HepG2 (cell line): ENCODE measurements around the gene BPIFB6. TPM values are rescaled to one million over a fixed set of nuclear protein-coding genes. Genes with fewer than 3 reads are reported as not detected.
A peak's percentile ranks its signal among the peaks of the same experiment; 100 is the strongest.

Experiments used
- ATF7-NPFF ChIP-seq: sonication (generic); formaldehyde crosslinking; IDR thresholded peaks from 2 replicates; pipeline ENCODE4 v1.8.1; 2023; ENCODE audit warnings: mild to moderate bottlenecking, low read depth, missing genetic modification reagents, moderate library complexity
- ATRX ChIP-seq: sonication (generic); formaldehyde crosslinking; IDR thresholded peaks from 2 replicates; pipeline ENCODE4 v1.4.0; 2020; ENCODE audit warnings: missing genetic modification reagents, borderline replicate concordance
- MYC ChIP-seq: sonication (generic); formaldehyde crosslinking; IDR thresholded peaks from 2 replicates; pipeline ENCODE4 v1.9.0; 2021; ENCODE audit warnings: missing genetic modification reagents, borderline replicate concordance
- NFIC ChIP-seq: IDR thresholded peaks from 2 replicates; pipeline ENCODE4 v1.6.1; 2012; ENCODE audit warnings: mild to moderate bottlenecking, low read length, inconsistent platforms
- NKX3-1 ChIP-seq: sonication (generic); formaldehyde crosslinking; IDR thresholded peaks from 2 replicates; pipeline ENCODE4 v1.5.0; 2020; ENCODE audit warnings: missing genetic modification reagents
- NONO ChIP-seq, 2 experiments: fragments of 450-650 bp in 1 of 2; sonication (generic) in 1 of 2; formaldehyde crosslinking in 1 of 2; IDR thresholded peaks in 1 of 2; conservative IDR thresholded peaks in 1 of 2; 2 replicates each; pipeline versions ENCODE4 v1.6.1 to v1.8.0; 2017 to 2022; ENCODE audit warnings: mild to moderate bottlenecking in 1 of 2, missing genetic modification reagents in 1 of 2, moderate library complexity in 1 of 2
- NRL ChIP-seq: sonication (generic); formaldehyde crosslinking; IDR thresholded peaks from 2 replicates; pipeline ENCODE4 v1.5.0; 2020; ENCODE audit warnings: missing genetic modification reagents, mild to moderate bottlenecking, moderate library complexity, borderline replicate concordance
- POLR2AphosphoS2 ChIP-seq: IDR thresholded peaks from 2 replicates; pipeline ENCODE4 v1.6.1; 2011; ENCODE audit warnings: low read depth, low read length, improper control_type of control experiment
- PRMT3 ChIP-seq: sonication (generic); formaldehyde crosslinking; IDR thresholded peaks from 2 replicates; pipeline ENCODE4 v1.8.1; 2022; ENCODE audit warnings: low read depth, mild to moderate bottlenecking, moderate library complexity, missing genetic modification reagents, borderline replicate concordance
- RBFOX2 ChIP-seq: fragments of 200-400 bp; formaldehyde crosslinking; IDR thresholded peaks from 2 replicates; pipeline ENCODE4 v1.6.1; 2017; ENCODE audit warnings: low read depth, mild to moderate bottlenecking, low read length
- ZFYVE20 ChIP-seq: sonication (generic); formaldehyde crosslinking; IDR thresholded peaks from 2 replicates; pipeline ENCODE4 v1.8.0; 2023; ENCODE audit warnings: low read depth, mild to moderate bottlenecking, moderate library complexity, missing genetic modification reagents, borderline replicate concordance
- ZNF20 ChIP-seq: sonication (generic); formaldehyde crosslinking; IDR thresholded peaks from 2 replicates; pipeline ENCODE4 v1.4.0; 2020; ENCODE audit warnings: mild to moderate bottlenecking, moderate library complexity, missing genetic modification reagents
- ZNF205 ChIP-seq: IDR thresholded peaks from 2 replicates; pipeline ENCODE4 v1.6.1; 2018; ENCODE audit warnings: missing biosample characterization, missing genetic modification reagents
- polyA plus RNA-seq, 8 experiments: library from polyadenylated mRNA; depleted of rRNA in 3 of 8; stranded (reverse) in 7 of 8; unstranded in 1 of 8; fragments of >200 nt; fragmentation: Illumina TruSeq in 4 of 8; extraction: Trizol in 4 of 8; gene quantifications; 2 replicates each; pipeline versions ENCODE4 v1.2.1 to v1.2.3, GENCODE V29; 2011 to 2016; ENCODE audit warnings: low read depth in 4 of 8, missing spikeins in 1 of 8, mixed read lengths in 1 of 8; ENCODE audit not compliant: insufficient read depth in 1 of 8
- total RNA-seq, 5 experiments: library from RNA; depleted of rRNA; stranded (reverse); fragments of >200 nt; fragmentation: Illumina TruSeq; extraction: Trizol; gene quantifications; 2 replicates each; pipeline ENCODE4 v1.2.3, GENCODE V29; 2016; ENCODE audit warnings: low read depth in 1 of 5
- TF ChIP-seq, protein P1 (sequence below): sonication (generic); IDR thresholded peaks from 2 replicates; pipeline ENCODE4 v1.6.1; 2016; ENCODE audit warnings: low read depth, borderline replicate concordance
- TF ChIP-seq, protein P2 (sequence below): sonication (generic); formaldehyde crosslinking; IDR thresholded peaks from 2 replicates; pipeline ENCODE4 v1.5.1; 2020; ENCODE audit warnings: mild to moderate bottlenecking, moderate library complexity, missing genetic modification reagents
- TF ChIP-seq, protein P3 (sequence below): IDR thresholded peaks from 2 replicates; pipeline ENCODE4 v1.6.1; 2012; ENCODE audit warnings: inconsistent platforms
- TF ChIP-seq, protein P4 (sequence below): sonication (generic); formaldehyde crosslinking; IDR thresholded peaks from 2 replicates; pipeline ENCODE4 v1.4.0; 2020; ENCODE audit warnings: missing genetic modification reagents

Gene BPIFB6
- total and polyA plus RNA-seq, 2 of the 13 experiments (the other 11 are each of a cell fraction or from before 2014, with no cell fraction given), result 0.13 to 1.7 TPM

DNA sequence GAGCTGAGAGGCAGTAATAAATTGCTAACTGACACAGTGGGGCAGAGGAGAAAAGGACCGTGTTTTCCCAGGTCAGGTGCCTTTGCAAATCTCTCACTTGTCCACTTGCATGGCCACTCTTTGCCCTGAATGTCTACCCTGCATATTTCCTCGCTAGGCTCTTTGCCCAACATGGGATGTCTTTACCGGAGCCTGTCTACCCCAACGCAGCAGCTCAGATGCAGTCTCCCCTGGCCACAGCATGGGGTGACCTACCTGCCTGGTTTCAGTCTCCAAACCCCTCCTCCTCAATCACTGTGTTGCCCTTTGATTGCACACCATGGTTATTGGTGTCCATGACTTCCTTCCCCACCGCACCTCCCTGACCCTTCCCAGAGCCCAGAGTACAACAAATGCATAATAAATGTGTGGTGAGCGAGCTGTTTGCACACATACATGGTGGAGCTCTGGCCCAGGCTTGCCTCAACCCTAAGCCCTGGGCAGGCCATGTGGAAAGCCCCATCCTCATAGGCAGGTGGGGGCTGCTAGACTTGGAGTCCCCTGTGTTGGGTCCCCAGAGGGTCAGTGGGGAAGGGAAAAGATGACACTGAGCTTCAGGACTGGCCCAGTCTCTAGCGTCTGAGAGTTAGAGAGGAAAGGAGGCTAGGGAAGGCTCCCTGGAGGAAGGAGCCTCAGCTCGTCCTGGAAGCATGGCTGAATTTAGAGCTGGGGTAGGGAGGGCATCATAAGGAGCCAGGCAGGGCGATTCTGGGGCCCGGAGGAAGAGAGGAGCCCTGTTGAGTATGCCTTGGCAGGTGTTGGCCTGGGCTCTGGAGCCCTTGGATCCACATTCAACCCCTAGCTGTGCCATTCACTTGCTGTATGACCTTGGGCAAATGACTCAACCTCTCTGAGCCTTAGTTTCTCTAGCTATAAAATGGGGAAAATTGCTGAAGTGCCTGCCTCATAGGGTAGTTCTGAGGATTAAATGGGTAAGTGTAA is 4.4 kb upstream of the BPIFB6 start (continued):
- TF ChIP-seq NFIC (peak; percentile 51; the same call in 1 of the 2 replicates), ATRX (no peak), ZNF20 (CRISPR knock-in tag) (no peak), ZNF205 (no peak), MYC (CRISPR knock-in tag) (peak; percentile 41; the same call in 1 of the 2 replicates), ATF7-NPFF (CRISPR knock-in tag) (peak; percentile 59; the same call in 1 of the 2 replicates), ZFYVE20 (peak; percentile 81; the same call in 1 of the 2 replicates), NRL (CRISPR knock-in tag) (0 out of 2 replicates have a peak, but pooled peaks have one; percentile 60), PRMT3 (CRISPR knock-in tag) (0 out of 2 replicates have a peak, but pooled peaks have one; percentile 67), NONO (IDR thresholded peaks at IDR 0.05) (no peak), NONO (CRISPR knock-in tag; conservative IDR thresholded peaks at IDR 0.05) (0 out of 2 replicates have a peak, but pooled peaks have one; percentile 1), POLR2AphosphoS2 (0 out of 2 replicates have a peak, but pooled peaks have one; percentile 43), NKX3-1 (CRISPR knock-in tag) (no peak), RBFOX2 (peak; percentile 67)
- TF ChIP-seq, protein P1, sequence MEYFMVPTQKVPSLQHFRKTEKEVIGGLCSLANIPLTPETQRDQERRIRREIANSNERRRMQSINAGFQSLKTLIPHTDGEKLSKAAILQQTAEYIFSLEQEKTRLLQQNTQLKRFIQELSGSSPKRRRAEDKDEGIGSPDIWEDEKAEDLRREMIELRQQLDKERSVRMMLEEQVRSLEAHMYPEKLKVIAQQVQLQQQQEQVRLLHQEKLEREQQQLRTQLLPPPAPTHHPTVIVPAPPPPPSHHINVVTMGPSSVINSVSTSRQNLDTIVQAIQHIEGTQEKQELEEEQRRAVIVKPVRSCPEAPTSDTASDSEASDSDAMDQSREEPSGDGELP, result no peak
- TF ChIP-seq, protein P2, sequence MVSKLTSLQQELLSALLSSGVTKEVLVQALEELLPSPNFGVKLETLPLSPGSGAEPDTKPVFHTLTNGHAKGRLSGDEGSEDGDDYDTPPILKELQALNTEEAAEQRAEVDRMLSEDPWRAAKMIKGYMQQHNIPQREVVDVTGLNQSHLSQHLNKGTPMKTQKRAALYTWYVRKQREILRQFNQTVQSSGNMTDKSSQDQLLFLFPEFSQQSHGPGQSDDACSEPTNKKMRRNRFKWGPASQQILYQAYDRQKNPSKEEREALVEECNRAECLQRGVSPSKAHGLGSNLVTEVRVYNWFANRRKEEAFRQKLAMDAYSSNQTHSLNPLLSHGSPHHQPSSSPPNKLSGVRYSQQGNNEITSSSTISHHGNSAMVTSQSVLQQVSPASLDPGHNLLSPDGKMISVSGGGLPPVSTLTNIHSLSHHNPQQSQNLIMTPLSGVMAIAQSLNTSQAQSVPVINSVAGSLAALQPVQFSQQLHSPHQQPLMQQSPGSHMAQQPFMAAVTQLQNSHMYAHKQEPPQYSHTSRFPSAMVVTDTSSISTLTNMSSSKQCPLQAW (CRISPR knock-in tag), result no peak
- TF ChIP-seq, protein P3, sequence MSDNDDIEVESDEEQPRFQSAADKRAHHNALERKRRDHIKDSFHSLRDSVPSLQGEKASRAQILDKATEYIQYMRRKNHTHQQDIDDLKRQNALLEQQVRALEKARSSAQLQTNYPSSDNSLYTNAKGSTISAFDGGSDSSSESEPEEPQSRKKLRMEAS, result peak; percentile 13; the same call in 1 of the 2 replicates
- TF ChIP-seq, protein P4, sequence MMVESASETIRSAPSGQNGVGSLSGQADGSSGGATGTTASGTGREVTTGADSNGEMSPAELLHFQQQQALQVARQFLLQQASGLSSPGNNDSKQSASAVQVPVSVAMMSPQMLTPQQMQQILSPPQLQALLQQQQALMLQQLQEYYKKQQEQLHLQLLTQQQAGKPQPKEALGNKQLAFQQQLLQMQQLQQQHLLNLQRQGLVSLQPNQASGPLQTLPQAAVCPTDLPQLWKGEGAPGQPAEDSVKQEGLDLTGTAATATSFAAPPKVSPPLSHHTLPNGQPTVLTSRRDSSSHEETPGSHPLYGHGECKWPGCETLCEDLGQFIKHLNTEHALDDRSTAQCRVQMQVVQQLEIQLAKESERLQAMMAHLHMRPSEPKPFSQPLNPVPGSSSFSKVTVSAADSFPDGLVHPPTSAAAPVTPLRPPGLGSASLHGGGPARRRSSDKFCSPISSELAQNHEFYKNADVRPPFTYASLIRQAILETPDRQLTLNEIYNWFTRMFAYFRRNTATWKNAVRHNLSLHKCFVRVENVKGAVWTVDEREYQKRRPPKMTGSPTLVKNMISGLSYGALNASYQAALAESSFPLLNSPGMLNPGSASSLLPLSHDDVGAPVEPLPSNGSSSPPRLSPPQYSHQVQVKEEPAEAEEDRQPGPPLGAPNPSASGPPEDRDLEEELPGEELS, result 0 out of 2 replicates have a peak, but pooled peaks have one; percentile 15
